Liver (tissue), 3 donors: ENCODE results near the gene ERMN.
A peak's percentile ranks its signal among the peaks of the same experiment; 100 is the strongest.

ENCODE experiments used
- CTCF ChIP-seq: fragments of 150-350 bp; IDR thresholded peaks from 2 replicates; pipeline ENCODE4 v1.5.1; 2017; ENCODE audit warnings: improper control_type of control experiment, low read depth, low read length; ENCODE audit not compliant: missing input control
- EGR1 ChIP-seq, 2 donors: IDR thresholded peaks; 2 replicates each; pipeline ENCODE4 v1.6.1; 2016 to 2018; ENCODE audit warnings: antibody characterized with exemption in 2 of 2, low read depth in 2 of 2
- FOXA1 ChIP-seq: IDR thresholded peaks from 2 replicates; pipeline ENCODE4 v1.6.1; 2016; ENCODE audit warnings: antibody characterized with exemption
- GABPA ChIP-seq, 2 donors: IDR thresholded peaks in 1 of 2; conservative IDR thresholded peaks in 1 of 2; 2 replicates each; pipeline ENCODE4 v1.6.1; 2016; ENCODE audit warnings: antibody characterized with exemption in 2 of 2, mild to moderate bottlenecking in 1 of 2, moderate library complexity in 1 of 2
- HNF4A ChIP-seq, 2 donors: conservative IDR thresholded peaks; 2 replicates each; pipeline ENCODE4 v1.6.1; 2016; ENCODE audit warnings: antibody characterized with exemption in 2 of 2, mild to moderate bottlenecking in 2 of 2
- JUND ChIP-seq, 2 donors: IDR thresholded peaks; 2 replicates each; pipeline ENCODE4 v1.6.1; 2016; ENCODE audit warnings: antibody characterized with exemption in 2 of 2
- MAX ChIP-seq: IDR thresholded peaks from 2 replicates; pipeline ENCODE4 v1.6.1; 2016; ENCODE audit warnings: antibody characterized with exemption
- NR2F2 ChIP-seq: IDR thresholded peaks from 2 replicates; pipeline ENCODE4 v1.6.1; 2016; ENCODE audit warnings: antibody characterized with exemption
- RAD21 ChIP-seq, 2 donors: IDR thresholded peaks; 2 replicates each; pipeline ENCODE4 v1.6.1; 2016; ENCODE audit warnings: antibody characterized with exemption in 2 of 2, mild to moderate bottlenecking in 2 of 2
- REST ChIP-seq: IDR thresholded peaks from 2 replicates; pipeline ENCODE4 v1.6.1; 2016; ENCODE audit warnings: antibody characterized with exemption, mild to moderate bottlenecking
- SP1 ChIP-seq: IDR thresholded peaks from 2 replicates; pipeline ENCODE4 v1.6.1; 2018; ENCODE audit warnings: antibody characterized with exemption, mild to moderate bottlenecking
- TAF1 ChIP-seq: conservative IDR thresholded peaks from 2 replicates; pipeline ENCODE4 v1.6.1; 2016; ENCODE audit warnings: antibody characterized with exemption, mild to moderate bottlenecking
- YY1 ChIP-seq: IDR thresholded peaks from 2 replicates; pipeline ENCODE4 v1.6.1; 2016; ENCODE audit warnings: antibody characterized with exemption, mild to moderate bottlenecking
- ZBTB33 ChIP-seq: IDR thresholded peaks from 2 replicates; pipeline ENCODE4 v1.6.1; 2016; ENCODE audit warnings: antibody characterized with exemption
- donor health status: healthy.
- donor health status: healthy.

GRCh38 chr2:157336137-157337010, 10.8 kb upstream of the ERMN start:
- TF ChIP-seq TAF1, result no peak
- TF ChIP-seq RAD21 (IDR thresholded peaks at IDR 0.05), result peak; percentile 68 to 75
- peak; percentile 50 for TF ChIP-seq CTCF
- no peak for TF ChIP-seq ZBTB33
- peak in 1 of 2 donors; percentile 13 for TF ChIP-seq HNF4A (conservative IDR thresholded peaks at IDR 0.05)
- no peak for TF ChIP-seq REST
- no peak for TF ChIP-seq FOXA1
- no peak for TF ChIP-seq JUND (IDR thresholded peaks at IDR 0.05)
- no peak for TF ChIP-seq NR2F2
- TF ChIP-seq SP1, result no peak
- TF ChIP-seq EGR1 (IDR thresholded peaks at IDR 0.05; ENCODE audit: low read depth in 2 of 2), result no peak
- TF ChIP-seq YY1, result no peak
- TF ChIP-seq MAX, result no peak
- TF ChIP-seq GABPA (IDR thresholded peaks at IDR 0.05 in 1 of 2, conservative IDR thresholded peaks at IDR 0.05 in 1 of 2), result no peak
